Esophagus squamous epithelium (tissue), 5 donors: Measurements from ENCODE around the gene LTN1. TPM values are rescaled to one million over a fixed set of nuclear protein-coding genes. Genes with fewer than 3 reads are reported as not detected.

Experiments used
- DNase-seq: peaks from one replicate; lab custom pipeline; 2025; lab: John Stamatoyannopoulos, UW
- H3K27ac ChIP-seq, 4 donors: fragments of 200-600 bp; sonication (generic); one replicate each; pipeline ENCODE4 v1.5.1; 2016 to 2019; ENCODE audit warnings: mild to moderate bottlenecking in 1 of 4
- H3K27me3 ChIP-seq, 4 donors: fragments of 200-600 bp; sonication (generic); 1 replicate in 3 of 4; 2 replicates in 1 of 4; pipeline versions ENCODE4 v1.5.1 to v1.6.0; 2017 to 2021; ENCODE audit warnings: antibody characterized with exemption in 1 of 4
- H3K36me3 ChIP-seq, 3 donors: fragments of 200-600 bp; sonication (generic); one replicate each; pipeline ENCODE4 v1.5.1; 2016 to 2019
- H3K4me1 ChIP-seq, 3 donors: fragments of 200-600 bp; sonication (generic); one replicate each; pipeline ENCODE4 v1.5.1; 2017 to 2019
- H3K4me3 ChIP-seq, 4 donors: fragments of 200-600 bp; sonication (generic); 1 replicate in 3 of 4; 2 replicates in 1 of 4; pipeline ENCODE4 v1.5.1; 2016 to 2019; ENCODE audit warnings: mild to moderate bottlenecking in 2 of 4, moderate library complexity in 1 of 4
- H3K9me3 ChIP-seq, 3 donors: fragments of 200-600 bp; sonication (generic); one replicate each; pipeline ENCODE4 v1.5.1; 2016 to 2019
- POLR2A ChIP-seq, 4 donors: fragments of 450-650 bp; IDR thresholded peaks; one replicate each; pipeline ENCODE4 v1.6.1; 2017; ENCODE audit warnings: antibody characterized with exemption in 4 of 4, mild to moderate bottlenecking in 4 of 4, moderate library complexity in 3 of 4
- WGBS, 2 donors: methylation state at CpG; one replicate each; pipeline ENCODE4 v1.1.5; 2018; 5-methylcytosine and 5-hydroxymethylcytosine counted together
- intact Hi-C: fragments of 100-400 bp; cut with DNase I; formaldehyde crosslinking; loops from one replicate; pipeline ENCODE4 v1.15.0; 2022
- total RNA-seq, 4 donors: library from RNA; depleted of rRNA; stranded (reverse); fragments of >200 nt; gene quantifications; one replicate each; pipeline ENCODE4 v1.1.0, GENCODE V29; 2016
- TF ChIP-seq, protein P1 (sequence below), 6 experiments: fragments of 450-650 bp in 4 of 6; fragments of 200-600 bp in 2 of 6; sonication (generic) in 2 of 6; IDR thresholded peaks; one replicate each; pipeline ENCODE4 v1.5.1; 2016 to 2019; ENCODE audit warnings: antibody characterized with exemption in 6 of 6, mild to moderate bottlenecking in 4 of 6, moderate library complexity in 4 of 6
- donor health status: DM: yes; HTN: yes; CAD: no.

The LTN1 gene, protein sequence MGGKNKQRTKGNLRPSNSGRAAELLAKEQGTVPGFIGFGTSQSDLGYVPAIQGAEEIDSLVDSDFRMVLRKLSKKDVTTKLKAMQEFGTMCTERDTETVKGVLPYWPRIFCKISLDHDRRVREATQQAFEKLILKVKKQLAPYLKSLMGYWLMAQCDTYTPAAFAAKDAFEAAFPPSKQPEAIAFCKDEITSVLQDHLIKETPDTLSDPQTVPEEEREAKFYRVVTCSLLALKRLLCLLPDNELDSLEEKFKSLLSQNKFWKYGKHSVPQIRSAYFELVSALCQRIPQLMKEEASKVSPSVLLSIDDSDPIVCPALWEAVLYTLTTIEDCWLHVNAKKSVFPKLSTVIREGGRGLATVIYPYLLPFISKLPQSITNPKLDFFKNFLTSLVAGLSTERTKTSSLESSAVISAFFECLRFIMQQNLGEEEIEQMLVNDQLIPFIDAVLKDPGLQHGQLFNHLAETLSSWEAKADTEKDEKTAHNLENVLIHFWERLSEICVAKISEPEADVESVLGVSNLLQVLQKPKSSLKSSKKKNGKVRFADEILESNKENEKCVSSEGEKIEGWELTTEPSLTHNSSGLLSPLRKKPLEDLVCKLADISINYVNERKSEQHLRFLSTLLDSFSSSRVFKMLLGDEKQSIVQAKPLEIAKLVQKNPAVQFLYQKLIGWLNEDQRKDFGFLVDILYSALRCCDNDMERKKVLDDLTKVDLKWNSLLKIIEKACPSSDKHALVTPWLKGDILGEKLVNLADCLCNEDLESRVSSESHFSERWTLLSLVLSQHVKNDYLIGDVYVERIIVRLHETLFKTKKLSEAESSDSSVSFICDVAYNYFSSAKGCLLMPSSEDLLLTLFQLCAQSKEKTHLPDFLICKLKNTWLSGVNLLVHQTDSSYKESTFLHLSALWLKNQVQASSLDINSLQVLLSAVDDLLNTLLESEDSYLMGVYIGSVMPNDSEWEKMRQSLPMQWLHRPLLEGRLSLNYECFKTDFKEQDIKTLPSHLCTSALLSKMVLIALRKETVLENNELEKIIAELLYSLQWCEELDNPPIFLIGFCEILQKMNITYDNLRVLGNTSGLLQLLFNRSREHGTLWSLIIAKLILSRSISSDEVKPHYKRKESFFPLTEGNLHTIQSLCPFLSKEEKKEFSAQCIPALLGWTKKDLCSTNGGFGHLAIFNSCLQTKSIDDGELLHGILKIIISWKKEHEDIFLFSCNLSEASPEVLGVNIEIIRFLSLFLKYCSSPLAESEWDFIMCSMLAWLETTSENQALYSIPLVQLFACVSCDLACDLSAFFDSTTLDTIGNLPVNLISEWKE (N-terminal part only)
- total RNA-seq = 10 to 100 TPM; 10.3 to 24.9 (median 22.2) TPM

DNA sequence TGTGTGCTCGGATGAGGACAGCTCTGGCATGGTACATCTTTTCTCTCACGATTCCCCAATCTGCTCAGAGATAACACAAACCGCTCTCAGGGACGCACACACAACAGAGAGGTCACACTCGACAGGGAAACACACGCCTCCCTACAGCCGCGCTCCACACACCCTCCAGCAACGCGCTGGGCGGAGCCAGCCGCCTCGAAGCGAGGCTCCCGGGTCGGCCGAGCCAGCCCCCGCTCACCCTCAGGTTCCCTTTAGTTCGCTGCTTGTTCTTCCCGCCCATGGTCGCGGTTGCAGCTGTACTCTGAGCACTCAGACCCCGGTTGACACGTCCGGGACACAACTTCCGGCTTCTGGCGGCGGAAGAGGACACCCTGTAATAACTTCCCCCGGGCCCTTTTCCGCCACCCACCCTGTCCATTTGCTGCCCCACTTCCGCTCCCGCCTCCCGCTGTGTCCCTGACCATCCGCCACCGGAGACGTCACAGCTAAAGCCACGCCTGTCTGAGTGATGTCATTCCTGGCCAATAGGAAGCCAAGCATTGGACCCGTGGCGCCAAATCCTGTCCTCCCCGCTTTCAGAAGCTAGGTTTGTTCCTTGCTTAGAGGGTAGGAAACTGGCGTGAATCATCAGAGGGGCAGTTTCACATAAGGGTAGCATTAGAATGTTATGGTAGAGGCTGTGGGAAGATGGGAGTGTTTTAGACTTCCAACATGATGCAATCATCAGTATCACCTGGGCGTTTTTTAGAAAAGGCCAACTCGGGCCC is at the start of gene LTN1:
TSS of gene LTN1 (minus strand) at position 352 of the 767 bp plus-strand sequence. CDS start at position 280, 72 bp downstream.
- no peaks in the 10 kb centered on the region for H3K27me3 ChIP-seq
- peaks cover 7 to 42% (median 11%) of the 10 kb centered on the region in 3 donors for H3K4me1 ChIP-seq
- DNase-seq = peak; percentile 95
- no peaks in the 10 kb centered on the region for H3K9me3 ChIP-seq
- peak within 1 kb of the TSS; percentile 59 to 99 (median 92) for H3K4me3 ChIP-seq
- peaks cover 0 to 7% (median 0%) of the 10 kb centered on the region in 3 donors for H3K36me3 ChIP-seq
- intact Hi-C loops = no loop called here
- 1 to 2% methylated on average over 24 to 26 of the region's 43 CpGs for WGBS, 2 donors
- peak within 1 kb of the TSS; percentile 88 to 97 (median 96) for H3K27ac ChIP-seq
- TF ChIP-seq, protein P1, sequence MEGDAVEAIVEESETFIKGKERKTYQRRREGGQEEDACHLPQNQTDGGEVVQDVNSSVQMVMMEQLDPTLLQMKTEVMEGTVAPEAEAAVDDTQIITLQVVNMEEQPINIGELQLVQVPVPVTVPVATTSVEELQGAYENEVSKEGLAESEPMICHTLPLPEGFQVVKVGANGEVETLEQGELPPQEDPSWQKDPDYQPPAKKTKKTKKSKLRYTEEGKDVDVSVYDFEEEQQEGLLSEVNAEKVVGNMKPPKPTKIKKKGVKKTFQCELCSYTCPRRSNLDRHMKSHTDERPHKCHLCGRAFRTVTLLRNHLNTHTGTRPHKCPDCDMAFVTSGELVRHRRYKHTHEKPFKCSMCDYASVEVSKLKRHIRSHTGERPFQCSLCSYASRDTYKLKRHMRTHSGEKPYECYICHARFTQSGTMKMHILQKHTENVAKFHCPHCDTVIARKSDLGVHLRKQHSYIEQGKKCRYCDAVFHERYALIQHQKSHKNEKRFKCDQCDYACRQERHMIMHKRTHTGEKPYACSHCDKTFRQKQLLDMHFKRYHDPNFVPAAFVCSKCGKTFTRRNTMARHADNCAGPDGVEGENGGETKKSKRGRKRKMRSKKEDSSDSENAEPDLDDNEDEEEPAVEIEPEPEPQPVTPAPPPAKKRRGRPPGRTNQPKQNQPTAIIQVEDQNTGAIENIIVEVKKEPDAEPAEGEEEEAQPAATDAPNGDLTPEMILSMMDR (IDR thresholded peaks at IDR 0.05) = peak in 4 of 6 experiments; percentile 5 to 18 (median 11)
- TF ChIP-seq POLR2A (IDR thresholded peaks at IDR 0.05) = peak in 3 of 4 donors; percentile 47 to 70 (median 49)

DNA sequence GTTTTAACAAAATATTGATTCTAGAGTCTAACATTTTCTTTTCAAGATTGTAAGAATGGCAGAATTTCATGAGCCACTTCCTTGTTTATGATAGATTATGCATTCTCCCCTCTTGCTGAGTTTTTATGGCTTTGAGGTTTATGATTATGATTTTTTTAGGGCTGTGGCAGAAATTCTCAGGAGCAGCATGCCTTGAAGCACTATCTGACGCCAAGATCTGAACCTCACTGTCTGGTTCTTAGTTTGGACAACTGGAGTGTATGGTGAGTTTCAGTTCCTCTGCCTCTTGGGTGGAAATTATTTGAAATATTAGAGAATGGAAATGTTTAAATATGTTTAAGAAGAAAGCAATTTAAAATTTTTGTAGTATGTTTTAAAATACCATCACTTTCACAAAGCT is 42.0 kb upstream of the LTN1 start:
- H3K27me3 ChIP-seq = no peaks in the 10 kb centered on the region
- H3K27ac ChIP-seq = no peak overlapping the region
- H3K4me1 ChIP-seq = peaks cover 0 to 5% (median 0%) of the 10 kb centered on the region in 3 donors
- TF ChIP-seq, protein P1 (IDR thresholded peaks at IDR 0.05) = no peak
- no peak for TF ChIP-seq POLR2A (IDR thresholded peaks at IDR 0.05)
- no peak for DNase-seq
- no peak overlapping the region for H3K4me3 ChIP-seq
- 33 to 73% methylated on average over 1 of the region's 1 CpG for WGBS, 2 donors
- H3K9me3 ChIP-seq = no peaks in the 10 kb centered on the region
- peaks cover 0 to 100% (median 41%) of the 10 kb centered on the region in 3 donors for H3K36me3 ChIP-seq
- intact Hi-C loops = no loop called here

DNA sequence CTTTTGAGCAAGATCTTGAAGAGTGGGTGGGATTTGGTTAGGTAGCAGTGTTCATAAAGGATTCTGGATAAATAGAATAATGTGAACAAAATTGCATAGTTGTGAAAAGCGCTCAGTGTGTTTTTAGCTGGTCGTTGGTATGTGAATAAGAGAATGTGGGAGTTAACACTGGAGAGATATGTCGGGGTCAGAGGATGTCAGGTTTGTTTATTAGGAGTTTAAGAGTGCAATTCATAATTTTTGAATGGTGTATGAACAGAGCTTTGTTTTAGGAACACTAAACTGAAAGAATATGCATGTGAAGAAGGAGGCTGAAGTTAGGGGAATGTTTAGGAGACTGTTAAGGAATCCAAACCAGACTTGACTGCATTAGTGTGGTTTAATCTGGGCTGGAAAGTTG is 41.2 kb upstream of the LTN1 start:
- H3K27me3 ChIP-seq = no peaks in the 10 kb centered on the region
- intact Hi-C loops = no loop called here
- TF ChIP-seq POLR2A (IDR thresholded peaks at IDR 0.05) = no peak
- TF ChIP-seq, protein P1 (IDR thresholded peaks at IDR 0.05) = no peak
- H3K4me1 ChIP-seq = peaks cover 0 to 5% (median 0%) of the 10 kb centered on the region in 3 donors
- H3K9me3 ChIP-seq = no peaks in the 10 kb centered on the region
- H3K27ac ChIP-seq = no peak overlapping the region
- DNase-seq = no peak
- WGBS, 2 donors = 79 to 81% methylated on average over 3 of the region's 3 CpGs
- H3K36me3 ChIP-seq = peaks cover 0 to 100% (median 35%) of the 10 kb centered on the region in 3 donors
- H3K4me3 ChIP-seq = no peak overlapping the region

DNA sequence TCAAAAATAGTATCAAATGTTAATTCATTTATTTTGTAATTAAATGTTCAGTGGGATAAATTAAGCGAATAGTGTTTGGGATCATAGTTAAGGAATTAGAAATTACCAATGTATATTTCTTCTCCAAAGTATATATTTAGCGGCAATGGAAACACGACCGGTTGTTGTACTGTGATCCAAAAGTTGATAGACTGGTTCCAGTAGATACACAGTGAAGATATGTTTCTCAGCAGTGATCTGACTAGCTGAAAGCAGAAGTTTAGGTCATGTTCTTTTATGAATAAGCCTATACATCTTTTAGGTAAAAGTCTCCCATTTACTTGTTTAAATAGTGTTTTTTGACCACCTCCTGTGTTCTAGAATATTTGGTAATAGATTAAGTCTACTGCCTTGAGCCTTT is 40.6 kb upstream of the LTN1 start:
- TF ChIP-seq, protein P1 (IDR thresholded peaks at IDR 0.05) = no peak
- TF ChIP-seq POLR2A (IDR thresholded peaks at IDR 0.05) = no peak

More for the DNA sequence above, 40.6 kb upstream of the LTN1 start:
- intact Hi-C loops = no loop called here
- no peak overlapping the region for H3K4me3 ChIP-seq
- H3K9me3 ChIP-seq = no peaks in the 10 kb centered on the region
- DNase-seq = no peak
- H3K4me1 ChIP-seq = peaks cover 0 to 5% (median 0%) of the 10 kb centered on the region in 3 donors
- 59 to 63% methylated on average over 4 of the region's 4 CpGs for WGBS, 2 donors
- no peak overlapping the region for H3K27ac ChIP-seq
- H3K36me3 ChIP-seq = peaks cover 0 to 100% (median 35%) of the 10 kb centered on the region in 3 donors
- H3K27me3 ChIP-seq = no peaks in the 10 kb centered on the region
